Measurements from ENCODE around the gene TMEM214. TPM values are rescaled to one million over a fixed set of nuclear protein-coding genes. Genes with fewer than 3 reads are reported as not detected.

The TMEM214 gene
- total and polyA plus RNA-seq, 2 of the 8 experiments (the other 6 are each of a cell fraction or from before 2014, with no cell fraction given), result 49.7 to 71.0 TPM

- Histone ChIP-seq H4K8ac (ENCODE audit: extremely low read depth, insufficient read depth, low read length) (no peak overlapping the region), H3K18ac (ENCODE audit: extremely low read depth, low read length) (no peak overlapping the region), H3K23me2 (ENCODE audit: low read depth, low read length) (no peaks in the 10 kb centered on the region), H2AFZ (ENCODE audit: low read length) (no peak overlapping the region), H3K79me2 (ENCODE audit: control insufficient read depth in 1 of 2, insufficient read depth in 2 of 2, low read length in 2 of 2) (no peaks in the 10 kb centered on the region), H3K4ac (replicated peaks; ENCODE audit: insufficient read length, low read depth, low read length) (no peak overlapping the region), H2BK20ac (ENCODE audit: low read length) (no peak overlapping the region), H3K4me1 (replicated peaks in 1 of 4; ENCODE audit: control insufficient read depth in 3 of 4, insufficient read depth in 4 of 4, low read length in 3 of 4) (peaks cover 3 to 6% (median 5%) of the 10 kb centered on the region in 4 experiments; a peak in 6 of 7 replicates), H3K14ac (ENCODE audit: insufficient read length) (no peak overlapping the region), H3K36me3 (ENCODE audit: control insufficient read depth in 2 of 4, insufficient read depth in 4 of 4, low read length in 3 of 4) (0 out of 8 replicates have a peak, but pooled peaks cover 0 to 3% (median 0%) of the 10 kb centered on the region in 4 experiments), H3K23ac (ENCODE audit: insufficient read length) (no peak overlapping the region), H2AK5ac (ENCODE audit: low read depth, low read length) (no peak overlapping the region), H3K56ac (replicated peaks; ENCODE audit: insufficient read length, low read depth, low read length) (no peak overlapping the region), H3K4me3 (ENCODE audit: extremely low read depth in 1 of 4, insufficient read depth in 2 of 4, low read depth in 3 of 4, low read length in 4 of 4) (no peak overlapping the region), H3K9me3 (ENCODE audit: insufficient read depth in 2 of 2, low read depth in 1 of 2, low read length in 1 of 2) (peaks cover 15 to 16% of the 10 kb centered on the region in 2 experiments), H3K4me2 (ENCODE audit: insufficient read depth in 1 of 2, low read depth in 2 of 2, low read length in 2 of 2) (no peak overlapping the region), H4K5ac (ENCODE audit: insufficient read length, low read depth, low read length) (no peak overlapping the region), H2BK120ac (replicated peaks; ENCODE audit: low read depth, low read length) (no peak overlapping the region), H3K27ac (ENCODE audit: low read depth, low read length) (no peak overlapping the region), H3K27me3 (replicated peaks in 1 of 4; ENCODE audit: control insufficient read depth in 3 of 4, extremely low read depth in 1 of 4, insufficient read depth in 3 of 4, low read length in 3 of 4) (no peaks in the 10 kb centered on the region; a peak in 1 of 7 replicates), H3K79me1 (ENCODE audit: low read depth, low read length) (no peaks in the 10 kb centered on the region), H2BK15ac (ENCODE audit: low read length) (no peak overlapping the region), H4K91ac (replicated peaks; ENCODE audit: insufficient read length, low read length) (no peak overlapping the region), H3K9ac (replicated peaks in 1 of 4; ENCODE audit: extremely low read depth in 1 of 4, low read depth in 3 of 4, low read length in 3 of 4) (no peak overlapping the region), H2BK12ac (ENCODE audit: low read depth, low read length) (no peak overlapping the region), H2BK5ac (ENCODE audit: low read depth, low read length) (no peak overlapping the region), H4K20me1 (replicated peaks in 1 of 2; ENCODE audit: control insufficient read depth in 1 of 2, insufficient read depth in 2 of 2, low read length in 2 of 2) (no peaks in the 10 kb centered on the region)
- FAIRE-seq (no peak), DNase-seq (ENCODE audit: low read depth in 1 of 2, low spot score in 2 of 2) (no peak)
- CTCF ChIA-PET (ENCODE audit: partially characterized antibody), result interaction anchor here (1.5 to 12.3 kb wide), 3 partner anchors 10 to 54 kb away, joined by 5 to 416 read pairs (median 18); partner anchors contain the start of gene MAPRE3
- TF ChIP-seq TEAD4 (IDR thresholded peaks at IDR 0.05; ENCODE audit: low read depth, low read length) (no peak), BCL11A (IDR thresholded peaks at IDR 0.05; ENCODE audit: low read depth in 2 of 2, low read length in 2 of 2) (no peak), BACH1 (IDR thresholded peaks at IDR 0.05; ENCODE audit: low read length) (no peak), YY1 (IDR thresholded peaks at IDR 0.05; ENCODE audit: low read depth, low read length) (no peak)
- 90% methylated on average over 4 of the region's 4 CpGs; no CpG with 5 or more reads in 1 of the 2 experiments for WGBS, 2 experiments (ENCODE audit: extremely low coverage in 1 of 2, insufficient coverage in 1 of 2, insufficient read length in 1 of 2, insufficient replicate concordance in 2 of 2, low coverage in 1 of 2, low lambda C conversion rate in 2 of 2, missing lambda C conversion rate in 1 of 2)
- POLR2A ChIA-PET (ENCODE audit: partially characterized antibody), result no interaction called here
Measured at GRCh38 chr2:27013738-27014137, 19.0 kb upstream of the TMEM214 start.

Data from H1 (cell line).